HEK293 (cell line): Measurements from ENCODE around the gene ANTKMT.
A peak's percentile ranks its signal among the peaks of the same experiment; 100 is the strongest.

ENCODE experiments used
- HOXA7 ChIP-seq: sonication (generic); formaldehyde crosslinking; IDR thresholded peaks from 2 replicates; pipeline ENCODE4 v1.8.1; 2022; ENCODE audit warnings: missing genetic modification reagents, borderline replicate concordance
- KLF1 ChIP-seq: fragments of 450-650 bp; formaldehyde crosslinking; IDR thresholded peaks from 2 replicates; pipeline ENCODE4 v1.5.1; 2016; ENCODE audit warnings: missing biosample characterization, missing genetic modification characterization
- PBX3 ChIP-seq: sonication (generic); formaldehyde crosslinking; IDR thresholded peaks from 2 replicates; pipeline ENCODE4 v1.8.1; 2022; ENCODE audit warnings: mild to moderate bottlenecking, moderate library complexity, missing genetic modification reagents
- ZBTB21 ChIP-seq: fragments of 450-650 bp; formaldehyde crosslinking; IDR thresholded peaks from 2 replicates; pipeline ENCODE4 v1.5.1; 2017; ENCODE audit warnings: missing biosample characterization, missing genetic modification characterization
- ZEB2 ChIP-seq: fragments of 450-650 bp; formaldehyde crosslinking; IDR thresholded peaks from 2 replicates; pipeline ENCODE4 v1.5.1; 2016; ENCODE audit warnings: missing biosample characterization, missing genetic modification characterization
- ZFP41 ChIP-seq: fragments of 450-650 bp; formaldehyde crosslinking; IDR thresholded peaks from 2 replicates; pipeline ENCODE4 v1.5.1; 2016; ENCODE audit warnings: missing biosample characterization, missing genetic modification characterization, borderline replicate concordance
- ZNF114 ChIP-seq: fragments of 450-650 bp; formaldehyde crosslinking; IDR thresholded peaks from 2 replicates; pipeline ENCODE4 v1.5.0; 2017; ENCODE audit warnings: missing biosample characterization, missing genetic modification characterization
- ZNF133 ChIP-seq: fragments of 450-650 bp; formaldehyde crosslinking; IDR thresholded peaks from 2 replicates; pipeline ENCODE4 v1.5.1; 2016; ENCODE audit warnings: missing biosample characterization, missing genetic modification characterization
- ZNF169 ChIP-seq: fragments of 450-650 bp; formaldehyde crosslinking; IDR thresholded peaks from 2 replicates; pipeline ENCODE4 v1.5.1; 2016; ENCODE audit warnings: missing biosample characterization, missing genetic modification characterization
- ZNF335 ChIP-seq: fragments of 450-650 bp; formaldehyde crosslinking; conservative IDR thresholded peaks from 2 replicates; pipeline ENCODE4 v1.5.1; 2016; ENCODE audit warnings: missing biosample characterization, missing genetic modification characterization
- ZNF341 ChIP-seq: fragments of 450-650 bp; formaldehyde crosslinking; IDR thresholded peaks from 2 replicates; pipeline ENCODE4; 2016; ENCODE audit warnings: low read depth, missing biosample characterization, missing genetic modification characterization
- ZNF416 ChIP-seq: fragments of 450-650 bp; formaldehyde crosslinking; IDR thresholded peaks from 2 replicates; pipeline ENCODE4 v1.5.1; 2016; ENCODE audit warnings: missing biosample characterization, missing genetic modification characterization
- ZNF473 ChIP-seq: fragments of 450-650 bp; formaldehyde crosslinking; IDR thresholded peaks from 2 replicates; pipeline ENCODE4 v1.5.1; 2017; ENCODE audit warnings: missing biosample characterization, missing genetic modification characterization
- ZNF488 ChIP-seq: fragments of 450-650 bp; formaldehyde crosslinking; IDR thresholded peaks from 2 replicates; pipeline ENCODE4 v1.5.1; 2016; ENCODE audit warnings: missing biosample characterization, missing genetic modification characterization
- ZNF501 ChIP-seq: fragments of 450-650 bp; formaldehyde crosslinking; IDR thresholded peaks from 2 replicates; pipeline ENCODE4 v1.5.1; 2016; ENCODE audit warnings: missing biosample characterization, missing genetic modification characterization
- ZNF530 ChIP-seq: fragments of 450-650 bp; formaldehyde crosslinking; IDR thresholded peaks from 2 replicates; pipeline ENCODE4 v1.5.1; 2016; ENCODE audit warnings: low read depth, missing biosample characterization, missing genetic modification characterization
- ZNF561 ChIP-seq: fragments of 450-650 bp; IDR thresholded peaks from 2 replicates; pipeline ENCODE4 v1.5.1; 2018; ENCODE audit warnings: missing biosample characterization, missing genetic modification characterization, borderline replicate concordance
- ZNF645 ChIP-seq: fragments of 450-650 bp; formaldehyde crosslinking; IDR thresholded peaks from 2 replicates; pipeline ENCODE4; 2016; ENCODE audit warnings: missing biosample characterization, missing genetic modification characterization
- ZNF677 ChIP-seq: fragments of 450-650 bp; IDR thresholded peaks from 2 replicates; pipeline ENCODE4 v1.5.0; 2018; ENCODE audit warnings: missing biosample characterization, mild to moderate bottlenecking, missing genetic modification characterization, moderate library complexity
- ZNF707 ChIP-seq: fragments of 450-650 bp; formaldehyde crosslinking; IDR thresholded peaks from 2 replicates; pipeline ENCODE4 v1.5.1; 2016; ENCODE audit warnings: missing biosample characterization, missing genetic modification characterization
- TF ChIP-seq, protein P1 (sequence below): fragments of 450-650 bp; formaldehyde crosslinking; IDR thresholded peaks from 2 replicates; pipeline ENCODE4 v1.5.1; 2016; ENCODE audit warnings: missing biosample characterization, missing genetic modification characterization
- TF ChIP-seq, protein P2 (sequence below): fragments of 450-650 bp; formaldehyde crosslinking; IDR thresholded peaks from 2 replicates; pipeline ENCODE4 v1.5.1; 2017; ENCODE audit warnings: missing biosample characterization, missing genetic modification characterization
- TF ChIP-seq, protein P3 (sequence below): fragments of 450-650 bp; formaldehyde crosslinking; IDR thresholded peaks from 2 replicates; pipeline ENCODE4 v1.5.1; 2017; ENCODE audit warnings: missing biosample characterization, missing genetic modification characterization
- TF ChIP-seq, protein P4 (sequence below): fragments of 450-650 bp; formaldehyde crosslinking; IDR thresholded peaks from 2 replicates; pipeline ENCODE4 v1.5.1; 2016; ENCODE audit warnings: missing biosample characterization, missing genetic modification characterization
- TF ChIP-seq, protein P5 (sequence below): fragments of 450-650 bp; IDR thresholded peaks from 2 replicates; pipeline ENCODE4 v1.5.1; 2018; ENCODE audit warnings: missing biosample characterization, missing genetic modification characterization

The ANTKMT gene

GRCh38 chr16:740764-741505, 20.0 kb downstream of the ANTKMT start, which contains the start of gene CIAO3 (continued):
- TF ChIP-seq, protein P1, sequence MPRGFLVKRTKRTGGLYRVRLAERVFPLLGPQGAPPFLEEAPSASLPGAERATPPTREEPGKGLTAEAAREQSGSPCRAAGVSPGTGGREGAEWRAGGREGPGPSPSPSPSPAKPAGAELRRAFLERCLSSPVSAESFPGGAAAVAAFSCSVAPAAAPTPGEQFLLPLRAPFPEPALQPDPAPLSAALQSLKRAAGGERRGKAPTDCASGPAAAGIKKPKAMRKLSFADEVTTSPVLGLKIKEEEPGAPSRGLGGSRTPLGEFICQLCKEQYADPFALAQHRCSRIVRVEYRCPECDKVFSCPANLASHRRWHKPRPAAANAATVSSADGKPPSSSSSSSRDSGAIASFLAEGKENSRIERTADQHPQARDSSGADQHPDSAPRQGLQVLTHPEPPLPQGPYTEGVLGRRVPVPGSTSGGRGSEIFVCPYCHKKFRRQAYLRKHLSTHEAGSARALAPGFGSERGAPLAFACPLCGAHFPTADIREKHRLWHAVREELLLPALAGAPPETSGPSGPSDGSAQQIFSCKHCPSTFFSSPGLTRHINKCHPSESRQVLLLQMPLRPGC (tag by site-specific recombination) = peak; percentile 72
- TF ChIP-seq ZNF335 (tag by site-specific recombination) = peak; percentile 86
- TF ChIP-seq ZNF488 = no peak
- no peak for TF ChIP-seq ZNF169
- TF ChIP-seq, protein P2, sequence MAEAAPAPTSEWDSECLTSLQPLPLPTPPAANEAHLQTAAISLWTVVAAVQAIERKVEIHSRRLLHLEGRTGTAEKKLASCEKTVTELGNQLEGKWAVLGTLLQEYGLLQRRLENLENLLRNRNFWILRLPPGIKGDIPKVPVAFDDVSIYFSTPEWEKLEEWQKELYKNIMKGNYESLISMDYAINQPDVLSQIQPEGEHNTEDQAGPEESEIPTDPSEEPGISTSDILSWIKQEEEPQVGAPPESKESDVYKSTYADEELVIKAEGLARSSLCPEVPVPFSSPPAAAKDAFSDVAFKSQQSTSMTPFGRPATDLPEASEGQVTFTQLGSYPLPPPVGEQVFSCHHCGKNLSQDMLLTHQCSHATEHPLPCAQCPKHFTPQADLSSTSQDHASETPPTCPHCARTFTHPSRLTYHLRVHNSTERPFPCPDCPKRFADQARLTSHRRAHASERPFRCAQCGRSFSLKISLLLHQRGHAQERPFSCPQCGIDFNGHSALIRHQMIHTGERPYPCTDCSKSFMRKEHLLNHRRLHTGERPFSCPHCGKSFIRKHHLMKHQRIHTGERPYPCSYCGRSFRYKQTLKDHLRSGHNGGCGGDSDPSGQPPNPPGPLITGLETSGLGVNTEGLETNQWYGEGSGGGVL (tag by site-specific recombination) = peak; percentile 33; the same call in 1 of the 2 replicates
- TF ChIP-seq, protein P3, sequence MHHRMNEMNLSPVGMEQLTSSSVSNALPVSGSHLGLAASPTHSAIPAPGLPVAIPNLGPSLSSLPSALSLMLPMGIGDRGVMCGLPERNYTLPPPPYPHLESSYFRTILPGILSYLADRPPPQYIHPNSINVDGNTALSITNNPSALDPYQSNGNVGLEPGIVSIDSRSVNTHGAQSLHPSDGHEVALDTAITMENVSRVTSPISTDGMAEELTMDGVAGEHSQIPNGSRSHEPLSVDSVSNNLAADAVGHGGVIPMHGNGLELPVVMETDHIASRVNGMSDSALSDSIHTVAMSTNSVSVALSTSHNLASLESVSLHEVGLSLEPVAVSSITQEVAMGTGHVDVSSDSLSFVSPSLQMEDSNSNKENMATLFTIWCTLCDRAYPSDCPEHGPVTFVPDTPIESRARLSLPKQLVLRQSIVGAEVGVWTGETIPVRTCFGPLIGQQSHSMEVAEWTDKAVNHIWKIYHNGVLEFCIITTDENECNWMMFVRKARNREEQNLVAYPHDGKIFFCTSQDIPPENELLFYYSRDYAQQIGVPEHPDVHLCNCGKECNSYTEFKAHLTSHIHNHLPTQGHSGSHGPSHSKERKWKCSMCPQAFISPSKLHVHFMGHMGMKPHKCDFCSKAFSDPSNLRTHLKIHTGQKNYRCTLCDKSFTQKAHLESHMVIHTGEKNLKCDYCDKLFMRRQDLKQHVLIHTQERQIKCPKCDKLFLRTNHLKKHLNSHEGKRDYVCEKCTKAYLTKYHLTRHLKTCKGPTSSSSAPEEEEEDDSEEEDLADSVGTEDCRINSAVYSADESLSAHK (tag by site-specific recombination) = peak; percentile 27; the same call in 1 of the 2 replicates
- TF ChIP-seq ZEB2 (tag by site-specific recombination) = peak; percentile 96
- TF ChIP-seq KLF1 (tag by site-specific recombination) = peak; percentile 78
- no peak for TF ChIP-seq ZFP41 (tag by site-specific recombination)
- no peak for TF ChIP-seq ZNF114 (tag by site-specific recombination)
- no peak; the same call in 1 of the 2 replicates for TF ChIP-seq ZNF501 (tag by site-specific recombination)
- TF ChIP-seq ZNF677 (tag by site-specific recombination) = no peak
- no peak for TF ChIP-seq ZNF133 (tag by site-specific recombination)
- peak; percentile 88 for TF ChIP-seq ZBTB21 (tag by site-specific recombination)
- TF ChIP-seq, protein P4, sequence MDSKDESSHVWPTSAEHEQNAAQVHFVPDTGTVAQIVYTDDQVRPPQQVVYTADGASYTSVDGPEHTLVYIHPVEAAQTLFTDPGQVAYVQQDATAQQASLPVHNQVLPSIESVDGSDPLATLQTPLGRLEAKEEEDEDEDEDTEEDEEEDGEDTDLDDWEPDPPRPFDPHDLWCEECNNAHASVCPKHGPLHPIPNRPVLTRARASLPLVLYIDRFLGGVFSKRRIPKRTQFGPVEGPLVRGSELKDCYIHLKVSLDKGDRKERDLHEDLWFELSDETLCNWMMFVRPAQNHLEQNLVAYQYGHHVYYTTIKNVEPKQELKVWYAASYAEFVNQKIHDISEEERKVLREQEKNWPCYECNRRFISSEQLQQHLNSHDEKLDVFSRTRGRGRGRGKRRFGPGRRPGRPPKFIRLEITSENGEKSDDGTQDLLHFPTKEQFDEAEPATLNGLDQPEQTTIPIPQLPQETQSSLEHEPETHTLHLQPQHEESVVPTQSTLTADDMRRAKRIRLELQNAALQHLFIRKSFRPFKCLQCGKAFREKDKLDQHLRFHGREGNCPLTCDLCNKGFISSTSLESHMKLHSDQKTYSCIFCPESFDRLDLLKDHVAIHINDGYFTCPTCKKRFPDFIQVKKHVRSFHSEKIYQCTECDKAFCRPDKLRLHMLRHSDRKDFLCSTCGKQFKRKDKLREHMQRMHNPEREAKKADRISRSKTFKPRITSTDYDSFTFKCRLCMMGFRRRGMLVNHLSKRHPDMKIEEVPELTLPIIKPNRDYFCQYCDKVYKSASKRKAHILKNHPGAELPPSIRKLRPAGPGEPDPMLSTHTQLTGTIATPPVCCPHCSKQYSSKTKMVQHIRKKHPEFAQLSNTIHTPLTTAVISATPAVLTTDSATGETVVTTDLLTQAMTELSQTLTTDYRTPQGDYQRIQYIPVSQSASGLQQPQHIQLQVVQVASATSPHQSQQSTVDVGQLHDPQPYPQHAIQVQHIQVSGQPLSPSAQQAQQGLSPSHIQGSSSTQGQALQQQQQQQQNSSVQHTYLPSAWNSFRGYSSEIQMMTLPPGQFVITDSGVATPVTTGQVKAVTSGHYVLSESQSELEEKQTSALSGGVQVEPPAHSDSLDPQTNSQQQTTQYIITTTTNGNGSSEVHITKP (tag by site-specific recombination) = peak; percentile 72
- no peak for TF ChIP-seq ZNF530 (tag by site-specific recombination)
- TF ChIP-seq, protein P5, sequence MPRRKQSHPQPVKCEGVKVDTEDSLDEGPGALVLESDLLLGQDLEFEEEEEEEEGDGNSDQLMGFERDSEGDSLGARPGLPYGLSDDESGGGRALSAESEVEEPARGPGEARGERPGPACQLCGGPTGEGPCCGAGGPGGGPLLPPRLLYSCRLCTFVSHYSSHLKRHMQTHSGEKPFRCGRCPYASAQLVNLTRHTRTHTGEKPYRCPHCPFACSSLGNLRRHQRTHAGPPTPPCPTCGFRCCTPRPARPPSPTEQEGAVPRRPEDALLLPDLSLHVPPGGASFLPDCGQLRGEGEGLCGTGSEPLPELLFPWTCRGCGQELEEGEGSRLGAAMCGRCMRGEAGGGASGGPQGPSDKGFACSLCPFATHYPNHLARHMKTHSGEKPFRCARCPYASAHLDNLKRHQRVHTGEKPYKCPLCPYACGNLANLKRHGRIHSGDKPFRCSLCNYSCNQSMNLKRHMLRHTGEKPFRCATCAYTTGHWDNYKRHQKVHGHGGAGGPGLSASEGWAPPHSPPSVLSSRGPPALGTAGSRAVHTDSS (tag by site-specific recombination) = no peak
- TF ChIP-seq ZNF341 = no peak
- no peak for TF ChIP-seq ZNF645 (tag by site-specific recombination)
- TF ChIP-seq ZNF707 = no peak
- TF ChIP-seq PBX3 (CRISPR knock-in tag) = peak; percentile 94
- no peak for TF ChIP-seq ZNF473 (tag by site-specific recombination)
- 0 out of 2 replicates have a peak, but pooled peaks have one; percentile 19 for TF ChIP-seq ZNF561 (tag by site-specific recombination)
- no peak for TF ChIP-seq ZNF416 (tag by site-specific recombination)
- no peak for TF ChIP-seq HOXA7
